ENCODE results near the gene TMEM176A.
"Not testable (repeated sequence)": the region's sequence is repeated elsewhere in the genome, so short reads cannot be mapped to it uniquely, and the experiment has no call there.

GRCh38 chr7:150774131-150774530 is 26.4 kb upstream of the TMEM176A start:
- TF ChIP-seq, protein P1, sequence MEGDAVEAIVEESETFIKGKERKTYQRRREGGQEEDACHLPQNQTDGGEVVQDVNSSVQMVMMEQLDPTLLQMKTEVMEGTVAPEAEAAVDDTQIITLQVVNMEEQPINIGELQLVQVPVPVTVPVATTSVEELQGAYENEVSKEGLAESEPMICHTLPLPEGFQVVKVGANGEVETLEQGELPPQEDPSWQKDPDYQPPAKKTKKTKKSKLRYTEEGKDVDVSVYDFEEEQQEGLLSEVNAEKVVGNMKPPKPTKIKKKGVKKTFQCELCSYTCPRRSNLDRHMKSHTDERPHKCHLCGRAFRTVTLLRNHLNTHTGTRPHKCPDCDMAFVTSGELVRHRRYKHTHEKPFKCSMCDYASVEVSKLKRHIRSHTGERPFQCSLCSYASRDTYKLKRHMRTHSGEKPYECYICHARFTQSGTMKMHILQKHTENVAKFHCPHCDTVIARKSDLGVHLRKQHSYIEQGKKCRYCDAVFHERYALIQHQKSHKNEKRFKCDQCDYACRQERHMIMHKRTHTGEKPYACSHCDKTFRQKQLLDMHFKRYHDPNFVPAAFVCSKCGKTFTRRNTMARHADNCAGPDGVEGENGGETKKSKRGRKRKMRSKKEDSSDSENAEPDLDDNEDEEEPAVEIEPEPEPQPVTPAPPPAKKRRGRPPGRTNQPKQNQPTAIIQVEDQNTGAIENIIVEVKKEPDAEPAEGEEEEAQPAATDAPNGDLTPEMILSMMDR (IDR thresholded peaks at IDR 0.05; ENCODE audit: borderline replicate concordance, extremely low read depth, low read length, poor library complexity, severe bottlenecking): not testable (repeated sequence)
- not testable (repeated sequence) for TF ChIP-seq EZH2 (IDR thresholded peaks at IDR 0.05; ENCODE audit: borderline replicate concordance, low read depth, low read length, severe bottlenecking)

Measured in DND-41 (cell line).